ENCODE data around the gene CDS2.

- TF ChIP-seq, protein P1, sequence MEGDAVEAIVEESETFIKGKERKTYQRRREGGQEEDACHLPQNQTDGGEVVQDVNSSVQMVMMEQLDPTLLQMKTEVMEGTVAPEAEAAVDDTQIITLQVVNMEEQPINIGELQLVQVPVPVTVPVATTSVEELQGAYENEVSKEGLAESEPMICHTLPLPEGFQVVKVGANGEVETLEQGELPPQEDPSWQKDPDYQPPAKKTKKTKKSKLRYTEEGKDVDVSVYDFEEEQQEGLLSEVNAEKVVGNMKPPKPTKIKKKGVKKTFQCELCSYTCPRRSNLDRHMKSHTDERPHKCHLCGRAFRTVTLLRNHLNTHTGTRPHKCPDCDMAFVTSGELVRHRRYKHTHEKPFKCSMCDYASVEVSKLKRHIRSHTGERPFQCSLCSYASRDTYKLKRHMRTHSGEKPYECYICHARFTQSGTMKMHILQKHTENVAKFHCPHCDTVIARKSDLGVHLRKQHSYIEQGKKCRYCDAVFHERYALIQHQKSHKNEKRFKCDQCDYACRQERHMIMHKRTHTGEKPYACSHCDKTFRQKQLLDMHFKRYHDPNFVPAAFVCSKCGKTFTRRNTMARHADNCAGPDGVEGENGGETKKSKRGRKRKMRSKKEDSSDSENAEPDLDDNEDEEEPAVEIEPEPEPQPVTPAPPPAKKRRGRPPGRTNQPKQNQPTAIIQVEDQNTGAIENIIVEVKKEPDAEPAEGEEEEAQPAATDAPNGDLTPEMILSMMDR (conservative IDR thresholded peaks at IDR 0.05; ENCODE audit: low read depth in 2 of 2) = no peak
- no peak for TF ChIP-seq EZH2phosphoT487 (IDR thresholded peaks at IDR 0.05; ENCODE audit: unreplicated experiment)
- no peak for TF ChIP-seq EZH2 (IDR thresholded peaks at IDR 0.05; ENCODE audit: low read depth, unreplicated experiment)
- no peak for TF ChIP-seq JUNB (IDR thresholded peaks at IDR 0.05; ENCODE audit: unreplicated experiment)
- TF ChIP-seq NANOG (IDR thresholded peaks at IDR 0.05; ENCODE audit: borderline replicate concordance) = no peak
- TF ChIP-seq, protein P2, sequence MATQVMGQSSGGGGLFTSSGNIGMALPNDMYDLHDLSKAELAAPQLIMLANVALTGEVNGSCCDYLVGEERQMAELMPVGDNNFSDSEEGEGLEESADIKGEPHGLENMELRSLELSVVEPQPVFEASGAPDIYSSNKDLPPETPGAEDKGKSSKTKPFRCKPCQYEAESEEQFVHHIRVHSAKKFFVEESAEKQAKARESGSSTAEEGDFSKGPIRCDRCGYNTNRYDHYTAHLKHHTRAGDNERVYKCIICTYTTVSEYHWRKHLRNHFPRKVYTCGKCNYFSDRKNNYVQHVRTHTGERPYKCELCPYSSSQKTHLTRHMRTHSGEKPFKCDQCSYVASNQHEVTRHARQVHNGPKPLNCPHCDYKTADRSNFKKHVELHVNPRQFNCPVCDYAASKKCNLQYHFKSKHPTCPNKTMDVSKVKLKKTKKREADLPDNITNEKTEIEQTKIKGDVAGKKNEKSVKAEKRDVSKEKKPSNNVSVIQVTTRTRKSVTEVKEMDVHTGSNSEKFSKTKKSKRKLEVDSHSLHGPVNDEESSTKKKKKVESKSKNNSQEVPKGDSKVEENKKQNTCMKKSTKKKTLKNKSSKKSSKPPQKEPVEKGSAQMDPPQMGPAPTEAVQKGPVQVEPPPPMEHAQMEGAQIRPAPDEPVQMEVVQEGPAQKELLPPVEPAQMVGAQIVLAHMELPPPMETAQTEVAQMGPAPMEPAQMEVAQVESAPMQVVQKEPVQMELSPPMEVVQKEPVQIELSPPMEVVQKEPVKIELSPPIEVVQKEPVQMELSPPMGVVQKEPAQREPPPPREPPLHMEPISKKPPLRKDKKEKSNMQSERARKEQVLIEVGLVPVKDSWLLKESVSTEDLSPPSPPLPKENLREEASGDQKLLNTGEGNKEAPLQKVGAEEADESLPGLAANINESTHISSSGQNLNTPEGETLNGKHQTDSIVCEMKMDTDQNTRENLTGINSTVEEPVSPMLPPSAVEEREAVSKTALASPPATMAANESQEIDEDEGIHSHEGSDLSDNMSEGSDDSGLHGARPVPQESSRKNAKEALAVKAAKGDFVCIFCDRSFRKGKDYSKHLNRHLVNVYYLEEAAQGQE (IDR thresholded peaks at IDR 0.05; ENCODE audit: unreplicated experiment) = no peak
- no peak for TF ChIP-seq POLR2AphosphoS5 (IDR thresholded peaks at IDR 0.05; ENCODE audit: low read depth)
- TF ChIP-seq, protein P3, sequence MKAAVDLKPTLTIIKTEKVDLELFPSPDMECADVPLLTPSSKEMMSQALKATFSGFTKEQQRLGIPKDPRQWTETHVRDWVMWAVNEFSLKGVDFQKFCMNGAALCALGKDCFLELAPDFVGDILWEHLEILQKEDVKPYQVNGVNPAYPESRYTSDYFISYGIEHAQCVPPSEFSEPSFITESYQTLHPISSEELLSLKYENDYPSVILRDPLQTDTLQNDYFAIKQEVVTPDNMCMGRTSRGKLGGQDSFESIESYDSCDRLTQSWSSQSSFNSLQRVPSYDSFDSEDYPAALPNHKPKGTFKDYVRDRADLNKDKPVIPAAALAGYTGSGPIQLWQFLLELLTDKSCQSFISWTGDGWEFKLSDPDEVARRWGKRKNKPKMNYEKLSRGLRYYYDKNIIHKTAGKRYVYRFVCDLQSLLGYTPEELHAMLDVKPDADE (IDR thresholded peaks at IDR 0.05) = no peak
- no peak for TF ChIP-seq STAT1 (IDR thresholded peaks at IDR 0.05; ENCODE audit: unreplicated experiment)
Measured at GRCh38 chr20:5188736-5189135, 61.9 kb downstream of the CDS2 start.
